Activated CD4-positive, alpha-beta memory T cell treated with anti-CD3 and anti-CD28 coated beads for 36 hours (primary cell): ENCODE measurements around the gene RAB8A. TPM values are rescaled to one million over a fixed set of nuclear protein-coding genes. Genes with fewer than 3 reads are reported as not detected.
"Not testable (repeated sequence)": the region's sequence is repeated elsewhere in the genome, so short reads cannot be mapped to it uniquely, and the experiment has no call there.

Experiments used
- CTCF ChIA-PET: fragments of 350-600 bp; sonication (Branson Sonifier 250); formaldehyde crosslinking; loops from one replicate; lab custom pipeline; 2021; ENCODE audit warnings: antibody characterized with exemption, inconsistent platforms; lab: Charles Lee
- POLR2A ChIA-PET: fragments of 350-600 bp; sonication (Branson Sonifier 250); formaldehyde crosslinking; loops from one replicate; lab custom pipeline; 2021; ENCODE audit warnings: antibody characterized with exemption; lab: Charles Lee
- DNase-seq: peaks from one replicate; pipeline ENCODE4 v3.0.0-alpha.2; 2020
- H3K27ac Mint-ChIP-seq: one replicate; pipeline ENCODE4 v1.8.0; 2021; ENCODE audit warnings: mixed read lengths
- H3K27me3 Mint-ChIP-seq: one replicate; pipeline ENCODE4 v1.8.0; 2021; ENCODE audit warnings: mixed read lengths
- H3K36me3 Mint-ChIP-seq: one replicate; pipeline ENCODE4 v1.8.0; 2021; ENCODE audit warnings: mixed read lengths
- H3K4me1 Mint-ChIP-seq: one replicate; pipeline ENCODE4 v1.8.0; 2021; ENCODE audit warnings: low read depth, mixed read lengths
- H3K4me3 Mint-ChIP-seq: one replicate; pipeline ENCODE4 v1.8.0; 2021; ENCODE audit warnings: mild to moderate bottlenecking, mixed read lengths
- H3K9me3 Mint-ChIP-seq: one replicate; pipeline ENCODE4 v1.8.0; 2021; ENCODE audit warnings: mixed read lengths
- intact Hi-C: fragments of 100-400 bp; cut with micrococcal nuclease; formaldehyde crosslinking; loops from one replicate; pipeline ENCODE4 v1.15.1; 2023
- total RNA-seq, 2 experiments: library from RNA; stranded (reverse); gene quantifications; one replicate each; pipeline ENCODE4 v1.2.3, GENCODE V29; 2021

RAB8A gene
- total RNA-seq, 2 experiments from 2014 or later = 146 to 154 TPM

- H3K36me3 Mint-ChIP-seq = peaks cover 58% of the 10 kb centered on the region
- DNase-seq = peak; percentile 82
- H3K4me1 Mint-ChIP-seq = peaks cover 66% of the 10 kb centered on the region
- H3K27ac Mint-ChIP-seq = peak overlapping the region; percentile 97
- no peaks in the 10 kb centered on the region for H3K9me3 Mint-ChIP-seq
- peak overlapping the region; percentile 97 for H3K4me3 Mint-ChIP-seq
- ChIA-PET CTCF (interaction anchor here (0.9 to 1.2 kb wide), 2 partner anchors 16 to 32 kb away, joined by 3 to 5 read pairs; no protein-coding TSS in a partner anchor), POLR2A (interaction anchor here (0.9 to 3.6 kb wide), 7 partner anchors 8 to 65 kb away, joined by 3 to 15 read pairs (median 5); partner anchors contain the start of genes HSH2D and RAB8A)
- intact Hi-C loops = loop anchor here (1.0 to 10.0 kb wide), 8 partner anchors 7 to 1554 kb away; partner anchors contain the start of genes KLF2, RAB8A and TECR
- H3K27me3 Mint-ChIP-seq = no peaks in the 10 kb centered on the region
Measured at GRCh38 chr19:16078759-16079707, 32.7 kb upstream of the RAB8A start.

GRCh38 chr19:16084067-16084685 is 27.5 kb upstream of the RAB8A start:
- POLR2A ChIA-PET = interaction anchor here (1.2 to 4.2 kb wide), 4 partner anchors 9 to 43 kb away, joined by 4 to 29 read pairs (median 5); partner anchors contain the start of genes RAB8A and TPM4
- CTCF ChIA-PET = interaction anchor here (1.5 to 7.7 kb wide), 4 partner anchors 21 to 98 kb away, joined by 4 to 41 read pairs (median 14); partner anchors contain the start of gene RAB8A
- DNase-seq = no peak
- H3K36me3 Mint-ChIP-seq = peaks cover 83% of the 10 kb centered on the region
- intact Hi-C loops = no loop called here
- peak overlapping the region; percentile 67 for H3K27ac Mint-ChIP-seq
- H3K9me3 Mint-ChIP-seq = no peaks in the 10 kb centered on the region
- peaks cover 84% of the 10 kb centered on the region for H3K4me1 Mint-ChIP-seq
- no peak overlapping the region for H3K4me3 Mint-ChIP-seq
- no peaks in the 10 kb centered on the region for H3K27me3 Mint-ChIP-seq

GRCh38 chr19:16085115-16085514 is 26.6 kb upstream of the RAB8A start:
- Mint-ChIP-seq H3K4me3 (no peak overlapping the region), H3K27me3 (no peaks in the 10 kb centered on the region), H3K9me3 (no peaks in the 10 kb centered on the region), H3K4me1 (peaks cover 80% of the 10 kb centered on the region), H3K27ac (peak overlapping the region; percentile 89), H3K36me3 (peaks cover 87% of the 10 kb centered on the region)
- intact Hi-C loops = no loop called here
- ChIA-PET POLR2A (interaction anchor here (1.1 to 4.2 kb wide), 5 partner anchors 10 to 44 kb away, joined by 3 to 29 read pairs (median 7); partner anchors contain the start of gene TPM4), CTCF (interaction anchor here (1.5 to 7.7 kb wide), 4 partner anchors 22 to 97 kb away, joined by 4 to 41 read pairs (median 14); partner anchors contain the start of gene RAB8A)
- peak; percentile 47 for DNase-seq

DNA sequence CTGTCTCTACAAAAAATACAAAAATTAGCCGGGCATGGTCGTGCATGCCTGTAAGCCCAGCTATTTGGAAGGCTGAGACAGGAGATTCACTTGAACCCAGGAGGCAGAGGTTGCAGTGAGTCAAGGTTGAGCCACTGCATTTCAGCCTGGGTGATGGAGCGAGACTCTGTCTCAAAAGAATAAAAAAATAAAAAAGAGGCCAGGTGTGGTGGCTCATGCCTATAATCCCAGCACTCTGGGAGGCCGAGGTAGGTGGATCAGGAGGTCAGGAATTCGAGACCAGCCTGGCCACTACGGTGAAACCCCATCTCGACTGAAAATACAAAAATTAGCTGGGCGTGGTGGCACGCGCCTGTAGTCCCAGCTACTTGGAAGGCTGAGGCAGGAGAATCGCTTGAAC is 24.3 kb upstream of the RAB8A start:
- H3K27me3 Mint-ChIP-seq, H3K4me3 Mint-ChIP-seq, intact Hi-C loops, DNase-seq, H3K9me3 Mint-ChIP-seq, H3K27ac Mint-ChIP-seq: not testable (repeated sequence)
- Mint-ChIP-seq H3K4me1 (peaks cover 61% of the 10 kb centered on the region), H3K36me3 (peaks cover 78% of the 10 kb centered on the region)
- CTCF ChIA-PET = interaction anchor here (1.6 to 7.7 kb wide), 5 partner anchors 13 to 46 kb away, joined by 6 to 41 read pairs (median 11); partner anchors contain the start of gene RAB8A
- POLR2A ChIA-PET = interaction anchor here (1.8 kb wide), 2 partner anchors 17 to 29 kb away, joined by 3 to 7 read pairs; no protein-coding TSS in a partner anchor

DNA sequence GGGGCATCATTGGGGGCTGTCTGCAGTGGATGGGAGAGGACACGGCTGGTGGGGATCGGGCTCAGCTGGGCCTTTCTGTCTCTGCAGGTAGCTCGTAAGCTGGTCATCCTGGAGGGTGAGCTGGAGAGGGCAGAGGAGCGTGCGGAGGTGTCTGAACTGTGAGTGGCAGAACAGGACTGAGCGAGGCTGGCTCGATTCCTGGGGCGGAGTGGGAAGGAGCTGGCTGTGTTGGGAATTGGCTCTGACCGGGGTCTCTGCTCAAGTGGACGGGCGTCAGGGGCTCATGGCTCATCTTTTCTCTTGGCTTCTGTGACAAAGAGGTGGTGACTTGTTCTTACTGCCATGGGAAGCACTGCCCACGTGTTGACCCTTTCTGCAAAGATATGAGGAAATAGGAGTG is 23.7 kb upstream of the RAB8A start:
- ChIA-PET CTCF (interaction anchor here (2.0 to 7.7 kb wide), 3 partner anchors 12 to 24 kb away, joined by 7 to 41 read pairs (median 18); partner anchors contain the start of gene RAB8A), POLR2A (no interaction called here)
- H3K27ac Mint-ChIP-seq = peak overlapping the region; percentile 56
- intact Hi-C loops = no loop called here
- DNase-seq = no peak
- peaks cover 77% of the 10 kb centered on the region for H3K36me3 Mint-ChIP-seq
- H3K4me1 Mint-ChIP-seq = peaks cover 55% of the 10 kb centered on the region
- no peak overlapping the region for H3K4me3 Mint-ChIP-seq
- no peaks in the 10 kb centered on the region for H3K9me3 Mint-ChIP-seq
- H3K27me3 Mint-ChIP-seq = no peaks in the 10 kb centered on the region

- intact Hi-C loops = no loop called here
- Mint-ChIP-seq H3K4me3 (no peak overlapping the region), H3K27ac (peak overlapping the region; percentile 56), H3K9me3 (no peaks in the 10 kb centered on the region), H3K4me1 (peaks cover 51% of the 10 kb centered on the region), H3K36me3 (peaks cover 77% of the 10 kb centered on the region), H3K27me3 (no peaks in the 10 kb centered on the region)
- CTCF ChIA-PET = interaction anchor here (1.1 to 7.7 kb wide), 3 partner anchors 22 to 26 kb away, joined by 3 to 41 read pairs (median 4); no protein-coding TSS in a partner anchor
- POLR2A ChIA-PET = no interaction called here
- no peak for DNase-seq
Measured at GRCh38 chr19:16088351-16089009, 23.2 kb upstream of the RAB8A start.

GRCh38 chr19:16089010-16089846 is 22.5 kb upstream of the RAB8A start:
- H3K27ac Mint-ChIP-seq = peak overlapping the region; percentile 32
- H3K4me1 Mint-ChIP-seq = peaks cover 47% of the 10 kb centered on the region
- ChIA-PET POLR2A (no interaction called here), CTCF (interaction anchor here (0.6 to 1.3 kb wide), 3 partner anchors 22 to 36 kb away, joined by 3 to 4 read pairs (median 3); no protein-coding TSS in a partner anchor)
- DNase-seq = no peak
- H3K27me3 Mint-ChIP-seq = no peaks in the 10 kb centered on the region
- intact Hi-C loops = no loop called here
- peaks cover 78% of the 10 kb centered on the region for H3K36me3 Mint-ChIP-seq
- H3K9me3 Mint-ChIP-seq = no peaks in the 10 kb centered on the region
- no peak overlapping the region for H3K4me3 Mint-ChIP-seq

DNA sequence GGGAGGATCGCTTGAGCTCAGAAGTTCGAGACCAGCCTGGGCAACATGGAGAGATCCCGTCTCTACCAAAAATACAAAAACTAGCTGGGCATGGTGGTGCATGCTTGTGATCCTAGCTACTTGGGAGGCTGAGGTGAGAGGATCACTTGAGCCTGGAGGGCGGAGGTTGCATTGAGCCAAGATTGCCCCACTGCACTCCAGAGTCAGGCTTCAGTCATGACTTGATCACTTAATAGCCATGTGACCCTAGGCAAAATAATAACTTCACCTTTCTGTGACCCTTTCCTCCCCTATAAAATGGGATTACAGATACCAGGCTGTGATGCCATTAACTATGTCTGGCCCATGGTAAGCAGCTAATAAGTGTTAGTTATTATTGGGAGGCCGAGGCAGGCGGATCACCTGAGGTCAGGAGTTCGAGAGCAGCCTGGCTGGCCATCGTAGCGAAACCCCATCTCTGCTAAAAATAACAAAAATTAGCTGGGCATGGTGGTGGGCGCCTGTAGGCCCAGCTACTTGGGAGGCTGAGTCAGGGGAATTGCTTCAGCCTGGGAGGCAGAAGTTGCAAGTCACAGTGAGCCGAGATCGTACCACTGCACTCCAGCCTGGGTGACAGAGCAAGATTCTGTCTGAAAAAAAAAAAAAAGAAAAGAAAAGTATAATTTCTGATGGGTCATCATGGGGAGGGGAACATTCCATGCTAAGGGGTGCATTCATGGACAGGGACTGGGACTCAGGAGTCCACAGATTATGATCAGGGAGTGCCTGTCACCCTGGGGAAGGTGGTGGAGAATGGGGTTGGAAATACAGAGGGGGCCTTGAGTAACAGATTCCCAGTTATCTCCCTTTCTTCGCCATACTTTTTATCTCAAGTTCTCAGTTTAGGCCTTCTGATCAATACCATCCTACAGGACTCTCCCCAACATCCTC is 19.9 kb upstream of the RAB8A start:
- H3K27me3 Mint-ChIP-seq = no peaks in the 10 kb centered on the region
- intact Hi-C loops = no loop called here
- DNase-seq = no peak
- POLR2A ChIA-PET = interaction anchor here (0.8 kb wide), 1 partner anchor 7 kb away, joined by 3 read pairs; no protein-coding TSS in a partner anchor
- peak overlapping the region; percentile 18 for H3K27ac Mint-ChIP-seq
- H3K4me1 Mint-ChIP-seq = peaks cover 38% of the 10 kb centered on the region
- CTCF ChIA-PET = interaction anchor here (0.5 to 1.2 kb wide), 4 partner anchors 15 to 1398 kb away, joined by 3 to 6 read pairs (median 3); no protein-coding TSS in a partner anchor
- H3K4me3 Mint-ChIP-seq = no peak overlapping the region
- peaks cover 76% of the 10 kb centered on the region for H3K36me3 Mint-ChIP-seq
- no peaks in the 10 kb centered on the region for H3K9me3 Mint-ChIP-seq

DNA sequence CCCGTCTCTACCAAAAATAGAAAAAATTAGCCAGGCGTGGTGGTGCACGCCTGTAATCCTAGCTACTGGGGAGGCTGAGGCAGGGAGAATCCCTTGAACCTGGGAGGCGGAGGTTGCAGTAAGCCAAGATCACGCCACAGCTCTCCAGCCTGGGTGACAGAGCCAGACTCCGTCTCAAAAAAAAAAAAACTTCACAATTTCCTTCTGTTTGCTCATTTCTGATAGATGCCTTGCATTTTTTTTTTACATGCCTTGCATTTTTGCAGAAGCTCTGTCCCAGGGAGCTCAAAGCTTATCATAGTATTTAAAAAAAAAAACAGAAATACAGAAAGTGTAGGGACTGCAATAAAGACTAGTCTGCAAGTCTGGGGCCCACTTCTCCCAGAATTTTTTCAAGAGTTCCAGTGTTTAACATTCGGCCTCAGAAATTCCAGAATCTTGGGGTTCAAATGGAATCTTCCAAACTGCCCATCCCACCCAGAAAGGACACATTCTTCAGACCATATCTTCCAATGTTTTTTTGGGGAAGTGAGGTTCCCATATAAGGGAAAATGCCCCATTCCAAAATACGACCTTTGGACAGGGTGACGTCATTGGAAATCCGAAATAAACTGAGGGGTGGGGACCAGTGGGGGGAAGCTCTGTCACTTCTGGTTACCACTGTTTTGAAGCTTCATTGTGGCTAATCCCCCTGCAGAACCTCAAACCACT is 17.2 kb upstream of the RAB8A start:
- H3K4me1 Mint-ChIP-seq = peaks cover 26% of the 10 kb centered on the region
- ChIA-PET CTCF (interaction anchor here (0.6 to 2.8 kb wide), 9 partner anchors 8 to 1114 kb away, joined by 3 to 19 read pairs (median 4); partner anchors contain the start of genes FAM32A and RAB8A), POLR2A (interaction anchor here (1.0 to 1.9 kb wide), 6 partner anchors 9 to 23 kb away, joined by 3 to 11 read pairs (median 5); no protein-coding TSS in a partner anchor)
- H3K4me3 Mint-ChIP-seq = no peak overlapping the region
- H3K36me3 Mint-ChIP-seq = peaks cover 72% of the 10 kb centered on the region
- no peak for DNase-seq
- intact Hi-C loops = no loop called here
- H3K9me3 Mint-ChIP-seq = no peaks in the 10 kb centered on the region
- peak overlapping the region; percentile 84 for H3K27ac Mint-ChIP-seq
- H3K27me3 Mint-ChIP-seq = no peaks in the 10 kb centered on the region
